Neural cell (in vitro differentiated cells): Measurements from ENCODE around the gene ADORA2A. TPM values are rescaled to one million over a fixed set of nuclear protein-coding genes. Genes with fewer than 3 reads are reported as not detected.

Source experiments
- H2AFZ ChIP-seq: fragments of 200-600, 300-800 bp; sonication (generic), shearing (Covaris generic); 2 replicates; pipeline ENCODE4 v1.6.0; 2014; ENCODE audit warnings: low read depth, mild to moderate bottlenecking, antibody characterized with exemption, low read length, moderate library complexity
- H3F3A ChIP-seq: fragments of 200-600 bp; shearing (Covaris generic); 2 replicates; pipeline ENCODE4 v1.6.1; 2016; ENCODE audit warnings: mild to moderate bottlenecking, moderate library complexity, mixed read lengths, antibody characterized with exemption, low read length; ENCODE audit not compliant: insufficient read depth, poor library complexity, severe bottlenecking
- H3K27ac ChIP-seq: fragments of 200-600, 300-800 bp; sonication (generic), shearing (Covaris generic); 2 replicates; pipeline ENCODE4 v1.5.1; 2014; ENCODE audit warnings: mild to moderate bottlenecking, low read length, moderate library complexity
- H3K27me3 ChIP-seq: fragments of 300-800, 200-600 bp; sonication (generic), shearing (Covaris generic); 2 replicates; pipeline ENCODE4 v1.6.0; 2014; ENCODE audit warnings: mild to moderate bottlenecking, low read depth, low read length, moderate library complexity; ENCODE audit not compliant: insufficient read depth
- H3K36me3 ChIP-seq: fragments of 300-800, 200-600 bp; sonication (generic), shearing (Covaris generic); 2 replicates; pipeline ENCODE4 v1.5.1; 2014; ENCODE audit warnings: mild to moderate bottlenecking, antibody characterized with exemption, low read length, moderate library complexity; ENCODE audit not compliant: insufficient read depth
- H3K4me2 ChIP-seq: fragments of 300-800, 200-600 bp; sonication (generic), shearing (Covaris generic); 2 replicates; pipeline ENCODE4 v1.6.0; 2014; ENCODE audit warnings: mild to moderate bottlenecking, low read length
- H3K4me3 ChIP-seq: fragments of 300-800, 200-600 bp; sonication (generic), shearing (Covaris generic); 2 replicates; pipeline ENCODE4 v1.5.1; 2014; ENCODE audit warnings: mild to moderate bottlenecking, low read length, moderate library complexity
- H3K79me2 ChIP-seq: fragments of 200-600 bp; shearing (Covaris generic); replicated peaks from 2 replicates; pipeline ENCODE4 v1.6.0; 2014; ENCODE audit warnings: mild to moderate bottlenecking, low read length, moderate library complexity; ENCODE audit not compliant: insufficient read depth
- H3K9ac ChIP-seq: fragments of 300-800, 200-600 bp; sonication (generic), shearing (Covaris generic); 2 replicates; pipeline ENCODE4 v1.6.1; 2016; ENCODE audit warnings: mild to moderate bottlenecking, low read length, mixed read lengths
- H3K9me2 ChIP-seq: fragments of 200-600 bp; shearing (Covaris generic); 2 replicates; pipeline ENCODE4 v1.6.1; 2016; ENCODE audit warnings: mild to moderate bottlenecking, low read length, mixed read lengths; ENCODE audit not compliant: insufficient read depth
- H3K9me3 ChIP-seq: fragments of 200-600, 300-800 bp; sonication (generic), shearing (Covaris generic); 2 replicates; pipeline ENCODE4 v1.6.1; 2016; ENCODE audit warnings: mild to moderate bottlenecking, mixed run types, low read length, moderate library complexity, mixed read lengths
- H4K20me1 ChIP-seq: fragments of 200-600 bp; shearing (Covaris generic); 2 replicates; pipeline ENCODE4 v1.6.1; 2016; ENCODE audit warnings: mild to moderate bottlenecking, mixed run types; ENCODE audit not compliant: insufficient read depth
- CTCF ChIP-seq: fragments of 450-650 bp; IDR thresholded peaks from 2 replicates; pipeline ENCODE4 v1.5.1; 2014; ENCODE audit warnings: antibody characterized with exemption, mild to moderate bottlenecking, moderate library complexity; ENCODE audit not compliant: poor library complexity, severe bottlenecking
- EP300 ChIP-seq: fragments of 450-650 bp; conservative IDR thresholded peaks from 2 replicates; pipeline ENCODE4 v1.6.1; 2014; ENCODE audit warnings: antibody characterized with exemption, mild to moderate bottlenecking, moderate library complexity; ENCODE audit not compliant: poor library complexity, severe bottlenecking
- EZH2 ChIP-seq: fragments of 200-600, 300-800 bp; shearing (Covaris generic), sonication (generic); IDR thresholded peaks from 2 replicates; pipeline ENCODE4 v1.6.1; 2014; ENCODE audit warnings: antibody characterized with exemption, low read length, borderline replicate concordance, mild to moderate bottlenecking; ENCODE audit not compliant: insufficient read depth, poor library complexity, severe bottlenecking
- MXI1 ChIP-seq: fragments of 450-650 bp; conservative IDR thresholded peaks from 2 replicates; pipeline ENCODE4 v1.6.1; 2014; ENCODE audit warnings: antibody characterized with exemption, mild to moderate bottlenecking; ENCODE audit not compliant: poor library complexity, severe bottlenecking
- POLR2AphosphoS5 ChIP-seq: IDR thresholded peaks from 2 replicates; pipeline ENCODE4 v1.6.1; 2012
- RAD21 ChIP-seq: fragments of 450-650 bp; conservative IDR thresholded peaks from 2 replicates; pipeline ENCODE4 v1.6.1; 2014; ENCODE audit warnings: antibody characterized with exemption, mild to moderate bottlenecking, moderate library complexity
- REST ChIP-seq: IDR thresholded peaks from 2 replicates; pipeline ENCODE4 v1.6.1; 2012; ENCODE audit warnings: borderline replicate concordance
- SMC3 ChIP-seq: fragments of 450-650 bp; conservative IDR thresholded peaks from 2 replicates; pipeline ENCODE4 v1.6.1; 2014; ENCODE audit warnings: antibody characterized with exemption, mild to moderate bottlenecking, moderate library complexity; ENCODE audit not compliant: poor library complexity
- polyA plus RNA-seq: library from polyadenylated mRNA; depleted of rRNA; stranded (reverse); fragments of >200 nt; gene quantifications from 2 replicates; pipeline ENCODE4 v1.2.3, GENCODE V29; 2014

The ADORA2A gene
- polyA plus RNA-seq, 1 donor from 2014 or later: 2.9 TPM

- peak; percentile 67 for TF ChIP-seq SMC3
- no peak for TF ChIP-seq EP300
- peak; percentile 71 for TF ChIP-seq CTCF
- peak; percentile 57 for TF ChIP-seq RAD21
- Histone ChIP-seq H3K9ac (no peak overlapping the region), H3K27ac (no peak overlapping the region), H3K9me3 (no peaks in the 10 kb centered on the region), H3K4me3 (peak overlapping the region; percentile 62), H2AFZ (no peak overlapping the region), H3K27me3 (peaks cover 28% of the 10 kb centered on the region), H3F3A (no peaks in the 10 kb centered on the region), H3K79me2 (no peaks in the 10 kb centered on the region), H3K4me2 (no peak overlapping the region), H4K20me1 (no peaks in the 10 kb centered on the region), H3K36me3 (no peaks in the 10 kb centered on the region), H3K9me2 (no peaks in the 10 kb centered on the region)
These were observed 3.8 kb upstream of the ADORA2A start for GRCh38 chr22:24423519-24424000.

- H4K20me1 ChIP-seq: no peaks in the 10 kb centered on the region
- TF ChIP-seq REST (no peak), POLR2AphosphoS5 (no peak), RAD21 (no peak), EP300 (no peak), MXI1 (no peak), EZH2 (peak; percentile 82)
- peaks cover 28% of the 10 kb centered on the region for H3K27me3 ChIP-seq
- no peak overlapping the region for H3K4me2 ChIP-seq
- H3K9me3 ChIP-seq: no peaks in the 10 kb centered on the region
- H3K9me2 ChIP-seq: no peaks in the 10 kb centered on the region
- no peaks in the 10 kb centered on the region for H3K79me2 ChIP-seq
- no peak overlapping the region for H2AFZ ChIP-seq
- H3F3A ChIP-seq: no peaks in the 10 kb centered on the region
- H3K9ac ChIP-seq: no peak overlapping the region
- H3K27ac ChIP-seq: no peak overlapping the region
- H3K4me3 ChIP-seq: peak overlapping the region; percentile 62
- H3K36me3 ChIP-seq: no peaks in the 10 kb centered on the region
These were observed 3.1 kb upstream of the ADORA2A start for GRCh38 chr22:24424001-24424900.
